ENCODE measurements around the gene ZNF512B. TPM values are rescaled to one million over a fixed set of nuclear protein-coding genes. Genes with fewer than 3 reads are reported as not detected.
"Not testable (repeated sequence)": the region's sequence is repeated elsewhere in the genome, so short reads cannot be mapped to it uniquely, and the experiment has no call there.

ZNF512B gene
- total RNA-seq, 3 donors from 2014 or later (not counting 1 experiment from before 2014, with no cell fraction given) = 11.5 to 16.8 (median 13.8) TPM

DNA sequence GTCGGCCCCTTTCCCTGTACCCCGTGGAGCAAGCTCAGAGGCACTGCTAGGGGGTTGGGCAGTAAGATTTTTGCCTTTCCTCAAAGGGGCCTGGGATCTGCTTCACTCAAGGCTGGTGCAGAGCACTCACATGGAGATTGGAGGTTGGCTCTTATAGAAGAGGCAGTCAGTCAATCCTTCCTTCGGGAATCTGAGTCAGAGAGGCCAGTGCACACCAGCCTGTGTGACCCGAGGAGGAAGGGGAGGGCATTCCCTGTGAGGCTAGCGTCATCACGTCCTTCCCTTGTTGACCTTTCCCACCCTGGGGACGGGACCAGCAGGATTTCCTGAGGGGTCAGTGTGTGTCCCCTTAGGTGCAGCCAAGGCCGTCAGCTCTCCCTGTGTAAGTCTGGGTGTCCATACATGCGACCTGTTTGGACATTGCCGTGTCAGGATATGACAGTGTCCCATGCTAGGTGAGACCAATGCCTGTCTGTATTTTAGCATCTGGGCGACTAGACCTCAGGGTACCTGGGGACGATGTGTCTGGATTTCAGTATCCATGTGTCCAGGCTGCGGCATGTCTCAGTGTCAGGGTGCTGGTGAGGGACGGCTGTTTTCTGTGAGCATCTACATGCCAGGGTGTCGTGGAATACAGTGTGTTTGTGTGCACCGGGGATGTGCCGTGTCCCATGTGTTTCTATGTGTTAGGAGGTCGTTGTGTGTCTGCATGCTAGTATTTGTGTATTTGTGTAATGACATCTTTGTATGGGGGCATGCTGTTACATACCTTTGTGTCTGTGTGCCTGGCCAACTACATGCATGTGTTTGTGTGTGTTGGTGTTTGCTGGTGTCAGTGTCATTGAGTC is 2.8 kb upstream of the ZNF512B start:
- Mint-ChIP-seq H3K27me3 (ENCODE audit: low read depth in 2 of 2) (no peaks in the 10 kb centered on the region), H3K27ac (peak overlapping the region in 1 of 2 donors; percentile 81), H3K9me3 (no peaks in the 10 kb centered on the region), H3K36me3 (no peaks in the 10 kb centered on the region), H3K4me3 (no peak overlapping the region), H3K4me1 (peaks cover 29 to 37% of the 10 kb centered on the region in 2 donors)
- Histone ChIP-seq H3K27ac (ENCODE audit: low read length) (no peak overlapping the region), H3K4me3 (ENCODE audit: low read length) (no peak overlapping the region), H3K36me3 (ENCODE audit: control insufficient read depth, insufficient read depth, low read length) (peaks cover 11% of the 10 kb centered on the region), H3K27me3 (ENCODE audit: control insufficient read depth, insufficient read depth, low read length) (no peaks in the 10 kb centered on the region), H3K9me3 (ENCODE audit: control insufficient read depth, insufficient read depth, low read length) (no peaks in the 10 kb centered on the region), H3K4me1 (ENCODE audit: control insufficient read depth, insufficient read depth, low read length) (peaks cover 33% of the 10 kb centered on the region)
- intact Hi-C loops (cut with micrococcal nuclease) = loop anchor here (5.0 kb wide), 3 partner anchors 65 to 475 kb away; partner anchors contain the start of gene EEF1A2
- WGBS (ENCODE audit: insufficient coverage) = 80% methylated on average over 18 of the region's 18 CpGs
- no peak for TF ChIP-seq CTCF (IDR thresholded peaks at IDR 0.05)
- peak in 1 of 2 donors; percentile 7 for DNase-seq
- no peak for ATAC-seq

GRCh38 chr20:63971960-63972311 is 2.2 kb upstream of the ZNF512B start:
- not testable (repeated sequence) for H3K27me3 Mint-ChIP-seq (ENCODE audit: low read depth in 2 of 2); H3K9me3 ChIP-seq (ENCODE audit: control insufficient read depth, insufficient read depth, low read length); H3K4me3 Mint-ChIP-seq; H3K27me3 ChIP-seq (ENCODE audit: control insufficient read depth, insufficient read depth, low read length); DNase-seq; H3K36me3 Mint-ChIP-seq; H3K27ac Mint-ChIP-seq; H3K4me3 ChIP-seq (ENCODE audit: low read length); ATAC-seq; H3K27ac ChIP-seq (ENCODE audit: low read length); H3K9me3 Mint-ChIP-seq
- Histone ChIP-seq H3K4me1 (ENCODE audit: control insufficient read depth, insufficient read depth, low read length) (peaks cover 27% of the 10 kb centered on the region), H3K36me3 (ENCODE audit: control insufficient read depth, insufficient read depth, low read length) (peaks cover 11% of the 10 kb centered on the region)
- peaks cover 23 to 31% of the 10 kb centered on the region in 2 donors for H3K4me1 Mint-ChIP-seq
- 76% methylated on average over 9 of the region's 10 CpGs for WGBS (ENCODE audit: insufficient coverage)
- intact Hi-C loops (cut with micrococcal nuclease) = loop anchor here (5.0 kb wide), 3 partner anchors 65 to 475 kb away; partner anchors contain the start of gene EEF1A2

DNA sequence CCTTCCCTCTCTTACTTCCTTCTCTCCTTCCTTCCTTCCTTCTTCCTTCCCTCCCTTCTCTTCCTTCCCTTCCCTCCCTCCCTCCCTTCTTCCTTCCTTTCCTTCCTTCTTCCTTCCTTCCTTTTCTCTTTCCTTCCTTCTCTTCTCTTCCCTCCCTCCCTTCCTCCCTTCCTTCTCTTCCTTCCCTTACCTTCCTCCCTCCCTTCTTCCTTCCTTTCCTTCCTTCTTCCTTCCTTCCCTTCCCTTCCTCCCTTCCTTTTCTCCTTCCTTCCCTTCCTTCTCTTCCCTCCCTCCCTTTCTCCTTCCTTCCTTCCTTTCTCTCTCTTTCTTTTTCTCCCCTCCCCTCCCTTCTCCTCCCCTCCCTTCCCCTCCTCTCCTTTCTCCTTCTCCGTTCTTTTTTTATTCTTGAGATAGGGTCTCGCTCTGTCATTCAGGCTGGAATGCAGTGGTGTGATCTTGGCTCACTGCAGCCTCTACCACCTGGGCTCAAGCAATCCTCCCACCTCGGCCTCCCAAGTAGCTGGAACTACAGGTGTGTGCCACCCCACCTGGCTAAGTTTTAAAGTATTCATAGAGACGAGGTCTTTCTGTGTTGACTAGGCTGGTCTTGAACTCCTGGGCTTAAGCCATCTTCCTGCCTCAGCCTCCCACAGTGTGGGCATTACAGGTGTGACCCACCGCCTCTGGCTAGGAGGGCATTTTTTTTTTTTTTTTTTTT is 1.1 kb upstream of the ZNF512B start:
- no peak overlapping the region for H3K27ac ChIP-seq (ENCODE audit: low read length)
- 96% methylated on average over 5 of the region's 5 CpGs for WGBS (ENCODE audit: insufficient coverage)
- H3K9me3 Mint-ChIP-seq = no peaks in the 10 kb centered on the region
- no peak for TF ChIP-seq CTCF (IDR thresholded peaks at IDR 0.05)
- no peaks in the 10 kb centered on the region for H3K27me3 ChIP-seq (ENCODE audit: control insufficient read depth, insufficient read depth, low read length)
- peak in 1 of 2 donors; percentile 5 for DNase-seq
- no peak for ATAC-seq
- no peaks in the 10 kb centered on the region for H3K27me3 Mint-ChIP-seq (ENCODE audit: low read depth in 2 of 2)
- intact Hi-C loops (cut with micrococcal nuclease) = loop anchor here (5.0 kb wide), 3 partner anchors 64 to 474 kb away; partner anchors contain the start of gene EEF1A2
- H3K4me1 ChIP-seq (ENCODE audit: control insufficient read depth, insufficient read depth, low read length) = peaks cover 24% of the 10 kb centered on the region
- H3K4me1 Mint-ChIP-seq = peaks cover 17 to 21% of the 10 kb centered on the region in 2 donors
- H3K4me3 Mint-ChIP-seq = peak overlapping the region; percentile 71
- H3K9me3 ChIP-seq (ENCODE audit: control insufficient read depth, insufficient read depth, low read length) = no peaks in the 10 kb centered on the region
- H3K4me3 ChIP-seq (ENCODE audit: low read length) = no peak overlapping the region
- peaks cover 14% of the 10 kb centered on the region for H3K36me3 ChIP-seq (ENCODE audit: control insufficient read depth, insufficient read depth, low read length)
- no peaks in the 10 kb centered on the region for H3K36me3 Mint-ChIP-seq
- H3K27ac Mint-ChIP-seq = peak overlapping the region in 1 of 2 donors; percentile 52

Measured in natural killer cell (primary cell).